ENCODE data around the gene CCDC51.

CCDC51 gene

DNA sequence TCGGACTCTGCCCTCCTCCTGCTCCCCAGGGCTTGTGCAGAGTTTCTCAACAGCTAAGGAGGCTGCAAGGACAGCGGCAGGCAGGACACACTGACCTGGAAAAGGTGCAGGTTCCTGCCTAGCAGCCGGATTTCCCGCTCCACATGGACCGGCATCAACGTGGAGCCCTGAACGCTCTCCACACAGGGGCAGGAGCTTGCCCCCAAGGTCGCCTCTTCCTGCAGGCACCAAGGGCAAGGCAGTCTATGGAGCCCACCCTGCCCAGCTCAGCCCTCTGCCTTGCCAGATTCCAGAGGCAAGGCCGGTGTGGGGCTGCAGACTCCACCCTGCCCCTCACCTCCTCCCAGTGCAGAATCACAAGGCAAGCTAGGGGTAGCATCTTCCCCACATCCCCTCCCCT lies 20.8 kb downstream of the CCDC51 start:
- H3K9ac ChIP-seq (ENCODE audit: low read length) = no peak overlapping the region
- no peak overlapping the region for H3K4me3 ChIP-seq (ENCODE audit: low read length)
- peaks cover 4% of the 10 kb centered on the region for H3K36me3 ChIP-seq (replicated peaks; ENCODE audit: low read depth, low read length)
- H3K27me3 ChIP-seq (ENCODE audit: low read depth, low read length) = no peaks in the 10 kb centered on the region
- no peak overlapping the region for H3K4me2 ChIP-seq (ENCODE audit: low read length)
- H2AFZ ChIP-seq (ENCODE audit: low read depth, low read length) = no peak overlapping the region
- peaks cover 4% of the 10 kb centered on the region; the same call in 1 of the 2 replicates for H3K4me1 ChIP-seq (ENCODE audit: low read length)
- no peaks in the 10 kb centered on the region for H3K9me3 ChIP-seq (ENCODE audit: insufficient read depth, low read length)
- H4K20me1 ChIP-seq (ENCODE audit: insufficient read depth, low read length) = no peaks in the 10 kb centered on the region; the same call in 1 of the 2 replicates
- no peak overlapping the region for H3K27ac ChIP-seq (ENCODE audit: low read length)
- H3K79me2 ChIP-seq (ENCODE audit: low read length) = no peaks in the 10 kb centered on the region
- no peak for TF ChIP-seq EZH2phosphoT487 (IDR thresholded peaks at IDR 0.05; ENCODE audit: low read depth)
- TF ChIP-seq, protein P1, sequence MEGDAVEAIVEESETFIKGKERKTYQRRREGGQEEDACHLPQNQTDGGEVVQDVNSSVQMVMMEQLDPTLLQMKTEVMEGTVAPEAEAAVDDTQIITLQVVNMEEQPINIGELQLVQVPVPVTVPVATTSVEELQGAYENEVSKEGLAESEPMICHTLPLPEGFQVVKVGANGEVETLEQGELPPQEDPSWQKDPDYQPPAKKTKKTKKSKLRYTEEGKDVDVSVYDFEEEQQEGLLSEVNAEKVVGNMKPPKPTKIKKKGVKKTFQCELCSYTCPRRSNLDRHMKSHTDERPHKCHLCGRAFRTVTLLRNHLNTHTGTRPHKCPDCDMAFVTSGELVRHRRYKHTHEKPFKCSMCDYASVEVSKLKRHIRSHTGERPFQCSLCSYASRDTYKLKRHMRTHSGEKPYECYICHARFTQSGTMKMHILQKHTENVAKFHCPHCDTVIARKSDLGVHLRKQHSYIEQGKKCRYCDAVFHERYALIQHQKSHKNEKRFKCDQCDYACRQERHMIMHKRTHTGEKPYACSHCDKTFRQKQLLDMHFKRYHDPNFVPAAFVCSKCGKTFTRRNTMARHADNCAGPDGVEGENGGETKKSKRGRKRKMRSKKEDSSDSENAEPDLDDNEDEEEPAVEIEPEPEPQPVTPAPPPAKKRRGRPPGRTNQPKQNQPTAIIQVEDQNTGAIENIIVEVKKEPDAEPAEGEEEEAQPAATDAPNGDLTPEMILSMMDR (IDR thresholded peaks at IDR 0.05; ENCODE audit: low read depth, low read length) = no peak

DNA sequence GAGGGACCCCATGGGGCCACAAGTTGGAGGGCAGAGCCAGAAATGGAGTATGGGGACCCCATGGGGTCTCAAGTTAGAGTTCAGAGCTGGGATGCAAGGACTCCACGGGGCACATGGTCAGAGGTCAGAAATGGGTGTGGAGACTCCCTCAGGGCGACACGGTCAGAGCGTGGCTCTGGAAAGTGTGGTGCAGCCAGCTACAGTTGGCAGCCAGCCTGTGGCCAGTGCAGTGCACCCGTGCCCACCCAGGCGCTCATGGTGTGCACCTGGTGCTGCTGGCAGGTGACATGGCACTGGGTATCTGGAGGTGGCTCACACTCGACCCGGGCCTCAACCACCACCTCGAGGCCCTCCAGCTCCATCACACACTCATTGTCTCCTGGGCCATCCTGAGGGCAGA lies 21.3 kb downstream of the CCDC51 start:
- no peaks in the 10 kb centered on the region; the same call in 1 of the 2 replicates for H4K20me1 ChIP-seq (ENCODE audit: insufficient read depth, low read length)
- no peaks in the 10 kb centered on the region for H3K79me2 ChIP-seq (ENCODE audit: low read length)
- H3K27me3 ChIP-seq (ENCODE audit: low read depth, low read length) = no peaks in the 10 kb centered on the region
- H3K4me3 ChIP-seq (ENCODE audit: low read length) = no peak overlapping the region
- no peak overlapping the region for H2AFZ ChIP-seq (ENCODE audit: low read depth, low read length)
- TF ChIP-seq, protein P1 (IDR thresholded peaks at IDR 0.05; ENCODE audit: low read depth, low read length) = no peak
- TF ChIP-seq EZH2phosphoT487 (IDR thresholded peaks at IDR 0.05; ENCODE audit: low read depth) = no peak
- no peaks in the 10 kb centered on the region for H3K9me3 ChIP-seq (ENCODE audit: insufficient read depth, low read length)
- peaks cover 4% of the 10 kb centered on the region; the same call in 1 of the 2 replicates for H3K4me1 ChIP-seq (ENCODE audit: low read length)
- H3K27ac ChIP-seq (ENCODE audit: low read length) = no peak overlapping the region
- no peak overlapping the region for H3K4me2 ChIP-seq (ENCODE audit: low read length)
- peaks cover 4% of the 10 kb centered on the region for H3K36me3 ChIP-seq (replicated peaks; ENCODE audit: low read depth, low read length)
- no peak overlapping the region for H3K9ac ChIP-seq (ENCODE audit: low read length)

DNA sequence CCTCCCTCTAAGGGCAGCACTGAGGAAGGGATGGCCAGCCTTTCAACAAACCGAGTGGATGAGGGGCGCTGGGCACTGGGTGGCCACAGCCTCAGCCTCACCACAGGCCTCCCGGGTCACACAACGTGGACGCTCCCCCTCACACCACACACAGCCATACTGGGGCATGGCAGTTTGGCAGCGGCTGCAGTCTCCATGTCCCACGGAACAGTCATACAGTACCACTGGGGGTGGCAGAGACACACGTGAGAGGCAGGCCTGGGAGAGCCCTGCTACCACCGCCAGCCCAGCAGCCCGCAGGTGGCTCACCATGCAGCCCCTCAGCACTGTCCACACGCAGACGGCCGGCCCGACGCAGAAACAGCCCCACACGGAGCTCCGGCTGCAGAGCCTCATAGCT lies 21.8 kb downstream of the CCDC51 start:
- TF ChIP-seq EZH2phosphoT487 (IDR thresholded peaks at IDR 0.05; ENCODE audit: low read depth) = no peak
- TF ChIP-seq, protein P1 (IDR thresholded peaks at IDR 0.05; ENCODE audit: low read depth, low read length) = no peak
- H3K36me3 ChIP-seq (replicated peaks; ENCODE audit: low read depth, low read length) = peaks cover under 1% of the 10 kb centered on the region
- peaks cover 3% of the 10 kb centered on the region; the same call in 1 of the 2 replicates for H3K4me1 ChIP-seq (ENCODE audit: low read length)
- no peaks in the 10 kb centered on the region; the same call in 1 of the 2 replicates for H4K20me1 ChIP-seq (ENCODE audit: insufficient read depth, low read length)
- H3K4me2 ChIP-seq (ENCODE audit: low read length) = no peak overlapping the region
- H3K27me3 ChIP-seq (ENCODE audit: low read depth, low read length) = no peaks in the 10 kb centered on the region
- no peak overlapping the region for H3K9ac ChIP-seq (ENCODE audit: low read length)
- no peaks in the 10 kb centered on the region for H3K79me2 ChIP-seq (ENCODE audit: low read length)
- no peaks in the 10 kb centered on the region for H3K9me3 ChIP-seq (ENCODE audit: insufficient read depth, low read length)
- H3K4me3 ChIP-seq (ENCODE audit: low read length) = no peak overlapping the region
- H3K27ac ChIP-seq (ENCODE audit: low read length) = no peak overlapping the region
- H2AFZ ChIP-seq (ENCODE audit: low read depth, low read length) = no peak overlapping the region

DNA sequence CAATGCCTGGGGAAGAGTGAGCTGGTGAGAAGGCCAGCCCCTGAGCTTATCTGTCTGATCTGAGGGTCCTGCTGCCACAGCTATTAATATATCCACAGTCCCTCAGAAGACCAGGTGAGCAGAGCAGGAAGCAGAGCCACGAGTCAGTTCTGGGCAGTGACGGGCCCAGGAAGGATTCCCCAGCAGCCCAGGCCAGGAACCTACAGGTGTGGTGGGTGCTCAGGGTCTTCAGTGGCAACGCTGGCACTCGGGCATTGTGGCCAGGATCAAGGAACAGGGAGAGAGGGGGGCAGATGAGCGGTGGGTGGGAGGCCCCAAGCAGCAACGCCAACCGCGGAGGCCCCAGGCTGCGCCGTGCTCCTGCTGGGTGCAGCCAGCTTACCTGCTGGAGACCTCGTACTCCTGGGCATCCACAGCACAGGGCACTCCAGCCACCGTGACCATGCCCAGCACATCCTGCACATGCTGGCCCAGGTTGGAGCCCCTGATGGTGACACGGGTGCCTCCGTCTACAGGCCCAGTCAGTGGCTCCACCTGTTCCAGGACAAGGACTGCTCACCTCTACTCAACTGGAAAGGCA lies 22.3 kb downstream of the CCDC51 start:
- H3K4me2 ChIP-seq (ENCODE audit: low read length) = no peak overlapping the region
- H3K4me3 ChIP-seq (ENCODE audit: low read length) = no peak overlapping the region
- no peaks in the 10 kb centered on the region for H3K36me3 ChIP-seq (replicated peaks; ENCODE audit: low read depth, low read length)
- no peak overlapping the region for H3K9ac ChIP-seq (ENCODE audit: low read length)
- no peaks in the 10 kb centered on the region for H3K27me3 ChIP-seq (ENCODE audit: low read depth, low read length)
- H3K4me1 ChIP-seq (ENCODE audit: low read length) = no peaks in the 10 kb centered on the region
- no peaks in the 10 kb centered on the region for H4K20me1 ChIP-seq (ENCODE audit: insufficient read depth, low read length)
- H3K79me2 ChIP-seq (ENCODE audit: low read length) = no peaks in the 10 kb centered on the region
- TF ChIP-seq EZH2phosphoT487 (IDR thresholded peaks at IDR 0.05; ENCODE audit: low read depth) = no peak
- TF ChIP-seq, protein P1 (IDR thresholded peaks at IDR 0.05; ENCODE audit: low read depth, low read length) = no peak
- H3K9me3 ChIP-seq (ENCODE audit: insufficient read depth, low read length) = no peaks in the 10 kb centered on the region
- H2AFZ ChIP-seq (ENCODE audit: low read depth, low read length) = no peak overlapping the region
- H3K27ac ChIP-seq (ENCODE audit: low read length) = no peak overlapping the region
